Measurements from ENCODE around the gene CALHM3.

CALHM3 gene

GRCh38 chr10:103499881-103500280, 20.8 kb upstream of the CALHM3 start:
- Histone ChIP-seq H3K4me3 (ENCODE audit: low read depth in 1 of 2, low read length in 2 of 2) (no peak overlapping the region), H3K27ac (ENCODE audit: low read depth, low read length) (no peak overlapping the region), H3K9ac (ENCODE audit: low read length) (no peak overlapping the region), H3K27me3 (ENCODE audit: control insufficient read depth in 1 of 2, insufficient read depth in 2 of 2, low read length in 2 of 2) (peaks cover 5 to 13% of the 10 kb centered on the region in 2 donors), H3K9me3 (ENCODE audit: low read length) (no peaks in the 10 kb centered on the region), H3K4me1 (ENCODE audit: insufficient read depth, low read length) (no peaks in the 10 kb centered on the region), H3K36me3 (ENCODE audit: insufficient read depth, low read length) (no peaks in the 10 kb centered on the region)

GRCh38 chr10:103498936-103499638, 20.0 kb upstream of the CALHM3 start:
- H3K9ac ChIP-seq (ENCODE audit: low read length) = no peak overlapping the region
- no peak overlapping the region for H3K27ac ChIP-seq (ENCODE audit: low read depth, low read length)
- H3K27me3 ChIP-seq (ENCODE audit: control insufficient read depth in 1 of 2, insufficient read depth in 2 of 2, low read length in 2 of 2) = peaks cover 12 to 21% of the 10 kb centered on the region in 2 donors

GRCh38 chr10:103497161-103497915, 18.3 kb upstream of the CALHM3 start:
- no peaks in the 10 kb centered on the region for H3K9me3 ChIP-seq (ENCODE audit: low read length)
- peaks cover 12 to 32% of the 10 kb centered on the region in 2 donors for H3K27me3 ChIP-seq (ENCODE audit: control insufficient read depth in 1 of 2, insufficient read depth in 2 of 2, low read length in 2 of 2)
- H3K4me1 ChIP-seq (ENCODE audit: insufficient read depth, low read length) = peaks cover 13% of the 10 kb centered on the region
- no peaks in the 10 kb centered on the region for H3K36me3 ChIP-seq (ENCODE audit: insufficient read depth, low read length)
- H3K9ac ChIP-seq (ENCODE audit: low read length) = no peak overlapping the region
- no peak overlapping the region for H3K27ac ChIP-seq (ENCODE audit: low read depth, low read length)
- H3K4me3 ChIP-seq (ENCODE audit: low read depth in 1 of 2, low read length in 2 of 2) = no peak overlapping the region

More at GRCh38 chr10:103498936-103499638, 20.0 kb upstream of the CALHM3 start:
- H3K4me3 ChIP-seq (ENCODE audit: low read depth in 1 of 2, low read length in 2 of 2) = no peak overlapping the region
- peaks cover 3% of the 10 kb centered on the region for H3K4me1 ChIP-seq (ENCODE audit: insufficient read depth, low read length)
- H3K36me3 ChIP-seq (ENCODE audit: insufficient read depth, low read length) = no peaks in the 10 kb centered on the region
- H3K9me3 ChIP-seq (ENCODE audit: low read length) = no peaks in the 10 kb centered on the region

GRCh38 chr10:103495321-103495720, 16.3 kb upstream of the CALHM3 start:
- H3K36me3 ChIP-seq (ENCODE audit: insufficient read depth, low read length) = no peaks in the 10 kb centered on the region
- H3K9ac ChIP-seq (ENCODE audit: low read length) = no peak overlapping the region
- no peaks in the 10 kb centered on the region for H3K9me3 ChIP-seq (ENCODE audit: low read length)
- peaks cover 12 to 32% of the 10 kb centered on the region in 2 donors for H3K27me3 ChIP-seq (ENCODE audit: control insufficient read depth in 1 of 2, insufficient read depth in 2 of 2, low read length in 2 of 2)
- H3K4me1 ChIP-seq (ENCODE audit: insufficient read depth, low read length) = peaks cover 24% of the 10 kb centered on the region
- H3K27ac ChIP-seq (ENCODE audit: low read depth, low read length) = no peak overlapping the region
- H3K4me3 ChIP-seq (ENCODE audit: low read depth in 1 of 2, low read length in 2 of 2) = no peak overlapping the region

- no peaks in the 10 kb centered on the region for H3K9me3 ChIP-seq (ENCODE audit: low read length)
- H3K27me3 ChIP-seq (ENCODE audit: control insufficient read depth in 1 of 2, insufficient read depth in 2 of 2, low read length in 2 of 2) = peaks cover 12 to 27% of the 10 kb centered on the region in 2 donors
- H3K9ac ChIP-seq (ENCODE audit: low read length) = no peak overlapping the region
- peaks cover 24% of the 10 kb centered on the region for H3K4me1 ChIP-seq (ENCODE audit: insufficient read depth, low read length)
- H3K36me3 ChIP-seq (ENCODE audit: insufficient read depth, low read length) = no peaks in the 10 kb centered on the region
- H3K27ac ChIP-seq (ENCODE audit: low read depth, low read length) = no peak overlapping the region
- peak overlapping the region; percentile 18 to 65 for H3K4me3 ChIP-seq (ENCODE audit: low read depth in 1 of 2, low read length in 2 of 2)
These were observed 15.2 kb upstream of the CALHM3 start for GRCh38 chr10:103493916-103494877.

- Histone ChIP-seq H3K9me3 (ENCODE audit: low read length) (no peaks in the 10 kb centered on the region), H3K4me1 (ENCODE audit: insufficient read depth, low read length) (peaks cover 24% of the 10 kb centered on the region), H3K9ac (ENCODE audit: low read length) (no peak within 1 kb of the TSS), H3K27ac (ENCODE audit: low read depth, low read length) (no peak within 1 kb of the TSS), H3K27me3 (ENCODE audit: control insufficient read depth in 1 of 2, insufficient read depth in 2 of 2, low read length in 2 of 2) (peaks cover 12 to 27% of the 10 kb centered on the region in 2 donors), H3K4me3 (ENCODE audit: low read depth in 1 of 2, low read length in 2 of 2) (peak within 1 kb of the TSS; percentile 38 to 65), H3K36me3 (ENCODE audit: insufficient read depth, low read length) (no peaks in the 10 kb centered on the region)
These were observed 14.4 kb upstream of the CALHM3 start, which contains the start of gene NEURL1 for GRCh38 chr10:103493362-103493915. NEURL1 (plus strand) TSS chr10:103493705; CDS start chr10:103494388, 683 bp downstream.

GRCh38 chr10:103492655-103493261, 13.7 kb upstream of the CALHM3 start:
- Histone ChIP-seq H3K36me3 (ENCODE audit: insufficient read depth, low read length) (no peaks in the 10 kb centered on the region), H3K4me1 (ENCODE audit: insufficient read depth, low read length) (peaks cover 24% of the 10 kb centered on the region), H3K27ac (ENCODE audit: low read depth, low read length) (no peak overlapping the region), H3K9me3 (ENCODE audit: low read length) (no peaks in the 10 kb centered on the region), H3K9ac (ENCODE audit: low read length) (no peak overlapping the region), H3K4me3 (ENCODE audit: low read depth in 1 of 2, low read length in 2 of 2) (no peak overlapping the region), H3K27me3 (ENCODE audit: control insufficient read depth in 1 of 2, insufficient read depth in 2 of 2, low read length in 2 of 2) (peaks cover 12 to 27% of the 10 kb centered on the region in 2 donors)

- Histone ChIP-seq H3K9me3 (ENCODE audit: low read length) (no peaks in the 10 kb centered on the region), H3K36me3 (ENCODE audit: insufficient read depth, low read length) (no peaks in the 10 kb centered on the region), H3K4me1 (ENCODE audit: insufficient read depth, low read length) (peaks cover 29% of the 10 kb centered on the region), H3K4me3 (ENCODE audit: low read depth in 1 of 2, low read length in 2 of 2) (no peak overlapping the region), H3K27ac (ENCODE audit: low read depth, low read length) (no peak overlapping the region), H3K27me3 (ENCODE audit: control insufficient read depth in 1 of 2, insufficient read depth in 2 of 2, low read length in 2 of 2) (peaks cover 12 to 27% of the 10 kb centered on the region in 2 donors), H3K9ac (ENCODE audit: low read length) (no peak overlapping the region)
These were observed 12.8 kb upstream of the CALHM3 start for GRCh38 chr10:103491729-103492364.

GRCh38 chr10:103490986-103491314, 11.9 kb upstream of the CALHM3 start:
- Histone ChIP-seq H3K27ac (ENCODE audit: low read depth, low read length) (no peak overlapping the region), H3K36me3 (ENCODE audit: insufficient read depth, low read length) (no peaks in the 10 kb centered on the region), H3K9ac (ENCODE audit: low read length) (no peak overlapping the region), H3K4me3 (ENCODE audit: low read depth in 1 of 2, low read length in 2 of 2) (no peak overlapping the region), H3K9me3 (ENCODE audit: low read length) (no peaks in the 10 kb centered on the region), H3K27me3 (ENCODE audit: control insufficient read depth in 1 of 2, insufficient read depth in 2 of 2, low read length in 2 of 2) (peaks cover 12 to 27% of the 10 kb centered on the region in 2 donors), H3K4me1 (ENCODE audit: insufficient read depth, low read length) (peaks cover 38% of the 10 kb centered on the region)

- Histone ChIP-seq H3K9me3 (ENCODE audit: low read length) (no peaks in the 10 kb centered on the region), H3K9ac (ENCODE audit: low read length) (no peak overlapping the region), H3K27ac (ENCODE audit: low read depth, low read length) (no peak overlapping the region), H3K4me3 (ENCODE audit: low read depth in 1 of 2, low read length in 2 of 2) (no peak overlapping the region), H3K27me3 (ENCODE audit: control insufficient read depth in 1 of 2, insufficient read depth in 2 of 2, low read length in 2 of 2) (no peaks in the 10 kb centered on the region), H3K36me3 (ENCODE audit: insufficient read depth, low read length) (no peaks in the 10 kb centered on the region), H3K4me1 (ENCODE audit: insufficient read depth, low read length) (peaks cover 31% of the 10 kb centered on the region)
These were observed 8.3 kb upstream of the CALHM3 start for GRCh38 chr10:103487410-103487708.
